Measurements from ENCODE around the gene ATP9A.

GRCh38 chr20:51624157-51624731 lies 143.9 kb downstream of the ATP9A start:
- TF ChIP-seq POLR2A (IDR thresholded peaks at IDR 0.05; ENCODE audit: borderline replicate concordance, extremely low read depth, insufficient read depth, insufficient read length) (no peak), CTCF (IDR thresholded peaks at IDR 0.05 in 2 of 3, conservative IDR thresholded peaks at IDR 0.05 in 1 of 3; ENCODE audit: borderline replicate concordance in 1 of 3, insufficient read depth in 1 of 3, low read depth in 2 of 3, low read length in 2 of 3) (peak; percentile 76 to 89 (median 77)), ZNF274 (IDR thresholded peaks at IDR 0.05; ENCODE audit: low read depth, low read length) (no peak), SIN3A (IDR thresholded peaks at IDR 0.05; ENCODE audit: low read depth) (no peak)

Measured in HCT116 (cell line).